IPS-18c (cell line): ENCODE results near the gene ABITRAM.
"Not testable (repeated sequence)": the region's sequence is repeated elsewhere in the genome, so short reads cannot be mapped to it uniquely, and the experiment has no call there.

Experiments used
- H3K4me3 ChIP-seq: 2 replicates; pipeline ENCODE4 v1.7.0; 2013; ENCODE audit warnings: low read depth, mild to moderate bottlenecking, low read length, moderate library complexity; ENCODE audit not compliant: insufficient read depth
- H3K9me3 ChIP-seq: one replicate; pipeline ENCODE4 v1.6.1; 2013; ENCODE audit warnings: mild to moderate bottlenecking, low read length, moderate library complexity; ENCODE audit not compliant: control insufficient read depth, insufficient read depth

The ABITRAM gene

DNA sequence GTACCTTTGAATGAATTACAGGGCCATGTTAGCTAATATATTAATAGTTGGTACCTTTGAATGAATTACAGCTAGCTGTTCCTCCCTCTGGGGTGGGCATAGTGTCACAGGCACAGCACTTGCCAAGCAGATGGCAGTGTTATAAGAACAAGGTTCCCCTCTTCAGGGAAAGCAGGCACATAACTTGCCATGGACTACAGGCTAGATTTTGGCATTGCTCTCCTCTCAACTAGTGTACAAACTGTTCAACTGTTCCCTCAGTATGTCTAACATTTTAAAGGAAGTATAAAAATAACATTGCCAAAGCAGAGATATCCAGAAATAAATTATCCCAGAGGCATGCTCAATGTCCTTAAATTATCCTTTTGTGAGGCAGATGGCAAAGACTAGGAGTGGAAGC, 33.7 kb downstream of the ABITRAM start:
- no peaks in the 10 kb centered on the region for H3K9me3 ChIP-seq
- H3K4me3 ChIP-seq, result no peak overlapping the region

DNA sequence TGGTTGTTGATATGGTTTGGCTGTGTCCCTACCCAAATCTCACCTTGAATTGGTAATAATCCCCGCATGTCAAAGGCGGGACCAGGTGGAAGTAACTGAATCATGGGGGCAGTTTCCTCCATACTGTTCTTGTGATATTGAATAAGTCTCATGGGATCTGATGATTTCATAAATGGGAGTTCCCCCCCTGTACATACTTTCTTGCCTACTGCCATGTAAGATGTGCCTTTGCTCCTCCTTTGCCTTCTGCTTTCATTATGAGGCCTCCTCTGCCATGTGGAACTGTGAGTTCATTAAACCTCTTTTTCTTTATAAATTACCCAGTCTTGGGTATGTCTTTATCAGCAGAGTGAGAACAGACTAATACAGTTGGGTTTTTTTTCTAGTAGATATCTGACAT, 37.2 kb downstream of the ABITRAM start:
- not testable (repeated sequence) for H3K4me3 ChIP-seq, H3K9me3 ChIP-seq

DNA sequence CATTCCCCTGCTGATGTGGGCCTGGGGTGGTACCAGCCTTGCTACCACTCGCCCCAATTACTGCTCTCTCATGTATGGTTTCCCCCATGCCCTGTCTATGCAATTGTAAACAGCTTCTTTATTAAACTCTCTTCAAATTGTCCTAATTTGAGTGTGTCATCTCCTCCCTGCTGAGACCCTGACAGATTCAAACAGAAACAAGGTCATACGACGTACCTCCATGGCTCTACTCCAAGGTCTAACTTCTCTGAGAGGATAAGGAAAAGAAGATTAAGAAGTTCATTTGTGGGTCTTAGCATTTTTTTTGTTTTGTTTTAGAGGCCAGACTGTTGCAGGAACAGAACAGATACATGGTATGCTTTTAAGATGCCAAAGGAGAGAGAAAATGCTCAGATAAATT, 38.0 kb downstream of the ABITRAM start:
- Histone ChIP-seq H3K4me3 (no peak overlapping the region), H3K9me3 (no peaks in the 10 kb centered on the region)

DNA sequence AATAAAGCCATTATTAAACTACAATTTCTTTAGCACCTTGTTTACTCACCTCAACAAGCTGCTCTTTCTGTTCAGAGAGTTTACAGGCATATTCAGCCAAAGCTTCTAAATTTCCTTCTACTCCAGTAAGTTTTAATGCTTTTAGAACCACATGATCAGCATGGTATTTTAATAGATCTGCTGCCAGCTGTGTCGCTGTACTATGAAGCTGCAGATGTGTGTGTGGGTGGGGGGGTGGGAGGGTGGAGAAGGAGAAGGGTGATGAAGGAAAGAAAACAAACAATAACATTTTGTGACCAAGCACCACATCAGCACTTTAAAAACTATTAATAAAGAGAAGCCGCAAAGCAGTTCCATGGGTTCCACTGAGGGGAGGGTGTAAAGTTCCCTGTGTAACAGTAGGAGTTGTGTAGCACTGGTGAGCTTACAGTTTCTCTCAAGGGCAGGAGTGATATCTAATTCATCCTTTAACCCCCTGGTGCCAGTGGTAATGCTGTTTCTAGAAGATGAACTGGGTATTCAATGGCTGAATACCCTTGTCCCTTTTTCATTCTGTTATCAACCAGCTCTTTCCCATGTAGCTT, 38.5 kb downstream of the ABITRAM start:
- no peak overlapping the region for H3K4me3 ChIP-seq

DNA sequence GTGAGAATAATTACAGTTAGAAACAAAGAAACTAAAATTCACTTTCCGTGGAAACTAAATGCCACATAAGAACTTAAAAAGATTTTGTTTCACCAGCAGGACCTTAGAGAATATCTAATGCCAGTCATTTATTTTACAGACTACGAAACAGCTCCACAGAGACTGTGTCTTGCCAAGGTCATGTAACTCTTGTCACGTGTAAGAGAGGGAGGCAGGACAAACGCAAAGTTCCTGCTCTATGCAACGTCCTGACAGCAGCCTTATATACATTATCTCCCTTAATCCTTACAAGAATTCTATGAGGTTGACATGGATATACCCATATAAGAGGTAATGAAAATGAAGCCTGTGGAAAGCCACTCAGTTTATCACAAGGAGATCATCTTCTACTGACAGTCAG, 39.7 kb downstream of the ABITRAM start:
- Histone ChIP-seq H3K4me3 (no peak overlapping the region), H3K9me3 (no peaks in the 10 kb centered on the region)

More for the DNA sequence above, 38.5 kb downstream of the ABITRAM start:
- H3K9me3 ChIP-seq, result no peaks in the 10 kb centered on the region

DNA sequence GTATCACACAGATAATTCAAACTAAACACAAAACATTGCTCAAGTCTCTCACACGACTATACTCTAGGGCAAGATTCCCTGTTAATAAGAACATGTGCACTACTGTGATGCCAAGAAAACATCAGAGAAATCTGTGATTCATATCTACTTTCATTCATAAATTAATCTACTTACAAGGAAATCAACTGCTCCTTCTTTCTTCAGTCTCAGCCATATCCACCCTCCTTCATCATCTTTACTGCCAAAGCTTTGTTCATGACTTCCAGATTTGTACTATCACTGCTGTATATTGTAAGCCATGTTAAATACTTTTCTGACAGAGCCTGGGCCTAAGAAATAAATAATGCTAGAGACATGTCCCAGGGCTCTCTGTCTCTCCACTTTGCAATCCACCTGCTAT, 44.0 kb downstream of the ABITRAM start:
- H3K9me3 ChIP-seq, result no peaks in the 10 kb centered on the region
- no peak overlapping the region for H3K4me3 ChIP-seq

DNA sequence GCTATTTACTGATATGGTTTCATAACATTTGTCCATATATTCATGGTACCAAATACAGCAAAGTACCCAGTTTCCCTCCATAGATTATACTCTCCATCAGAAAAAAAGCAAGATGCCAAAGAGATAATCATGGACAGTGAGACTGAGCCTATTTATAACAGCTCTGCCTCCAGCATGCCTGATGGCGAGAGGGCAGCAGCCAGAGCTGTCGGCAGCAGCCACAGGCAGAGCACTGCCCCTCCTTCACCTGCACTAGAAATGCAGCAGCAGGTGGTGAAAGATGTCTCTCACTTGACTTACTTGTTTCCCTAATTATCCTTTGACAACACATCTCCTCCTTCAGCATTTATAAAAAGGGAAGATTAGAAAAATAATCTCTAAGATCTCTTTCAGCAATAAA, 46.7 kb downstream of the ABITRAM start:
- no peak overlapping the region for H3K4me3 ChIP-seq
- H3K9me3 ChIP-seq, result no peaks in the 10 kb centered on the region

DNA sequence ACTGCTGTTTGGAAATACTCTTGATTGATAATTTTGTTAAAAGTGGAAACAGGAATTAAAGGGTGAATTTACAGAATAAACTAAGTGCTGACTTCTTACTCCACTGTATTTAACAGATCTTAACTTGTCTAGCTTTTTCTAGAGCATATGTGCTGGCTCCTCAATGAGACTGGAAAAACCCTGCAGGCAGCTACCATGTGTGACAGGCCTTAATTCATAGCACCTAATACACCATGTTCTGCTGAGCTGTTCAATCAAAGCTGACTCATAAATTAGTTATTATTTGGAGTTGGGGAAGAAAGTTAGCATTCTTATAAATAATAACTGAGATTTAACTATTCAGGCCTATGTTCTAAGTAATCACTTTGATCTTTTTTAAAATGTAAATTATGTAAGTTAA, 49.7 kb downstream of the ABITRAM start:
- Histone ChIP-seq H3K9me3 (no peaks in the 10 kb centered on the region), H3K4me3 (no peak overlapping the region)
